Activated naive CD8-positive, alpha-beta T cell treated with anti-CD3 and anti-CD28 coated beads, Interleukin-2, amount 50 U/mL, for 16 hours (primary cell): ENCODE results near the gene MGAT2.
A peak's percentile ranks its signal among the peaks of the same experiment; 100 is the strongest.
"Not testable (repeated sequence)": the region's sequence is repeated elsewhere in the genome, so short reads cannot be mapped to it uniquely, and the experiment has no call there.

Experiments
- DNase-seq: peaks from one replicate; pipeline ENCODE4 v3.0.0-alpha.2; 2020; ENCODE audit warnings: low read depth, low spot score

Gene MGAT2

DNA sequence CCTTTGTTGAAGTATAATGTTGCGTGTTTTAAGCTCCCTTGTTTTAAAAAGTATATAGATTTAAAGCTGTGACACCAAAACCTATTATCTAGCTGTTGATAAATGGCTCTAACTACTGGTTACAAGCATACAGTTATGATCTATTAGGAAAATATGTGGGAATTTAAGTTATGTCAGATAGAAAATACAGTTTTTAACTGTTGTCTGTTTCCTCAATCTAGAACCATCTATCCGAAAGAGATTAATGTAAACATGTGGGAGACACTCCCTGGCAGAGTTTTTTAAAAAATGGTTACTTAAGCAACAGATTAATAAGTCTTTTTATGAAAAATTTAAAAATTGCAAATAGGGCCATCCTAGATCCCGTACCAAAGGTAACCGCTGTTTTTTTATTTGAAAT, 8.3 kb upstream of the MGAT2 start:
- DNase-seq, result no peak

- DNase-seq, result no peak
These were observed 7.9 kb upstream of the MGAT2 start for GRCh38 chr14:49612671-49613070.

DNA sequence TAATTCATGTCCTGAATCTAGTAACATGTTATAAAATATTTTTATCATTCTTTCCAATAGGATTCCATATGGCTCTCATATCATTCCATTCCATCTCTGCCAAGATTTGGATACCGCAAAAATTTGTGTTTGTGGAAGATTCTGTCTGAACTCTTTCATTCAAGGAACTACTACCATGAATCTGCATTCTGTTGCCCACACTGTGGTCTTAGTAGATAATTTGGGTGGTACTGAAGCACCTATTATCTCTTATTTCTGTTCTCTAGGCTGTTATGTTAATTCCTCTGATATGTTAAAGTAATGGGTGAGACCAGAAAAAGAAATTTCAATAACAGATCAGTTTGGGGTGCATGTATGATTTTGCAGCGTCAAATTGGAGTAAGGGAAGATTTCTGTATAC, 6.4 kb upstream of the MGAT2 start:
- no peak for DNase-seq

DNA sequence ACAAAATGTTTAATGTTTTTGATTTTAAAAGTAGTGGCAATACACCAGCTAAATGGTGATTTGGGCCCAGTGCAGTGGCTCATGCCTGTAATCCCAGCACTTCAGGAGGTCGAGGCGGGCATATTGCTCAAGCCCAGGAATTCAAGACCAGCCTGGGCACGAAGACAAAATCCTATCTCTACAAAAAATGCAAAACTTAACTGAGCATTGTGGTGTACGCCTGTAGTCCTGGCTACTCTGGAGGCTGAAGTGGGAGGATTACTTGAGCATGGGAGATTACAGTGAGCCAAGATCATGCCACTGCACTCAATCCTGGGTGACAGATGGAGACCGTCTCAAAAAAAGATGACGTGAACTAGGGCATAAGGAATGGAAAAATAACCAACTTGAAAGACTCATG, 4.8 kb upstream of the MGAT2 start:
- no peak for DNase-seq

- no peak for DNase-seq
These were observed 2.6 kb upstream of the MGAT2 start for GRCh38 chr14:49617852-49618519.

DNA sequence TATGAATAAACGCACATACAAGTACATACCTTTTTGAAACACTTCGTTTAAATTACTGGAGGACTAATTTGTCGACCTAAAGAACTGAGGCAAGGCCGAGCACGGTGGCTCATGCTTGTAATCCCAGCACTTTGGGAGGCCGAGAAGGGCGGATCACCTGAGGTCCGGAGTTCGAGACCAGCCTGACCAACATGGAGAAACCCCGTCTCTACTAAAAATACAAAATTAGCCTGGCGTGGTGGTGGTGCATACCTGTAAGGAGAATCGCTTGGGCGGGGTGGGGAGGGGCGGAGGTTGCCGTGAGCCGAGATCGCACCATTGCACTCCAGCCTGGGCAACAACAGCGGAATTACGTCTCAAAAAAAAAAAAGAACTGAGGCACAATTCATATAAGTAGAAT, 1.3 kb upstream of the MGAT2 start:
- DNase-seq, result not testable (repeated sequence)

- no peak for DNase-seq
These were observed 869 bp upstream of the MGAT2 start for GRCh38 chr14:49619730-49620129.

GRCh38 chr14:49621114-49621881, 699 bp downstream of the MGAT2 start:
- DNase-seq, result no peak

DNA sequence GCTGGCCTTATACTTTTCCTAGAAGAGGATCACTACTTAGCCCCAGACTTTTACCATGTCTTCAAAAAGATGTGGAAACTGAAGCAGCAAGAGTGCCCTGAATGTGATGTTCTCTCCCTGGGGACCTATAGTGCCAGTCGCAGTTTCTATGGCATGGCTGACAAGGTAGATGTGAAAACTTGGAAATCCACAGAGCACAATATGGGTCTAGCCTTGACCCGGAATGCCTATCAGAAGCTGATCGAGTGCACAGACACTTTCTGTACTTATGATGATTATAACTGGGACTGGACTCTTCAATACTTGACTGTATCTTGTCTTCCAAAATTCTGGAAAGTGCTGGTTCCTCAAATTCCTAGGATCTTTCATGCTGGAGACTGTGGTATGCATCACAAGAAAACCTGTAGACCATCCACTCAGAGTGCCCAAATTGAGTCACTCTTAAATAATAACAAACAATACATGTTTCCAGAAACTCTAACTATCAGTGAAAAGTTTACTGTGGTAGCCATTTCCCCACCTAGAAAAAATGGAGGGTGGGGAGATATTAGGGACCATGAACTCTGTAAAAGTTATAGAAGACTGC, 1.5 kb downstream of the MGAT2 start:
- no peak for DNase-seq

DNA sequence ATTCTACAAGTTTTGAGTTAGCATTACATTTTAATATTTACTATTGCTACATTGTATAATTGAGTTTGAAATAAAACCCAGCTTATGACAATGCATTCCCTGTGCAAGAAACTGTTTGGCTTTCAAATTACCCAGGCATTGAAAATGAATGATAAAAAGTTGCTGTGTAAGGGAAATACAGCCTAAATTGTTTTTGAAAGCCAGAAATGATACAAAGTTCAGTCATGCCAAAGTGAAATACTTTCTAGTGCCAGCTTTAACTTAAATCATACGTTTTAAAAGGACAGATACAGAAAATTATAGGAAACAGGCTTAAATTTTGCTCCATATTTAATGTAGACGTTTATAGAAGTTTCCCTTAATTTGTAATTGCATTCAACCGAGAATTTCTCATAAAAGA, 2.8 kb downstream of the MGAT2 start:
- DNase-seq, result no peak

DNA sequence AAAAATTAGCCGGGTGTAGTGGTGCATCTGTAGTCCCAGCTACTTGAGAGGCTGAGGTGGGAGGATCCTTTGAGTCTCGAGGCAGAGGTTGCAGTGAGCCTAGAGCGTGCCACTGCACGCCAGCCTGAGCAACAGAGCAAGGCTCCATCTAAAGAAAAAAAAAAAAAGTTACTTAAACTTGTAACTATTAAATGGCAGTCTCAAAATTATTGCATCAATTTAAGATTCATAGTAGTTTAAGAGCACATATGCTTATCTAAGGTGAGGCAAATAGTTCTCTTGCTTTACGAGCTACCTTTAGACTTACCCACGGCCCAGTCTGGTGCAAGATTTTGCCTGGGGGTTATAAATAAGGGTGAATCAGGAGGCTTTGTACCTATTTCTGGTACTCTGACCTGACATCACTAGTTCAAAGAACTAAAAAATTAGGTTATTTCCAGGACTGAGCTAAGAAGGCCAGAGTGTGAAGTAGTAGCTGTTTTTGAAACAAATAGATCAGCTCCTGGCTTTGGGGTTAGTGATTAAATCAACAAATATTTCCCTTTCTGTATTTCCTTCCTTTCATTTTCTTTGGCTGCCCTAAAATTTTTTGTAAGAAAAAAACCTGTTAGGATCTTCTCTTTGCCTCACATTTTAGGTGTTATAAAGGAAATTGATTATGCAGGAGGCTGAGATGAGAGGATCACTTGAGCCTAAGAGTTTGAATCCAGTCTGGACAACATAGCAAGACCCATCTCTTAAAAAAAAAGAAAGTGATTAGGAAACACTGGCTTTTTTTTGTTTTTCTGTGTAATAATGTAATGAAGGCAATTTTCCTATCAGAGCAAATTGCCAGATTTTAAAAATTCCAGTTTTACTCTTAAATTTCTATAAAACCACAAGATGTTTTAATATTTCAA, 3.6 kb downstream of the MGAT2 start:
- no peak for DNase-seq

GRCh38 chr14:49633640-49634546, 13.3 kb downstream of the MGAT2 start:
- peak; percentile 91 for DNase-seq

DNA sequence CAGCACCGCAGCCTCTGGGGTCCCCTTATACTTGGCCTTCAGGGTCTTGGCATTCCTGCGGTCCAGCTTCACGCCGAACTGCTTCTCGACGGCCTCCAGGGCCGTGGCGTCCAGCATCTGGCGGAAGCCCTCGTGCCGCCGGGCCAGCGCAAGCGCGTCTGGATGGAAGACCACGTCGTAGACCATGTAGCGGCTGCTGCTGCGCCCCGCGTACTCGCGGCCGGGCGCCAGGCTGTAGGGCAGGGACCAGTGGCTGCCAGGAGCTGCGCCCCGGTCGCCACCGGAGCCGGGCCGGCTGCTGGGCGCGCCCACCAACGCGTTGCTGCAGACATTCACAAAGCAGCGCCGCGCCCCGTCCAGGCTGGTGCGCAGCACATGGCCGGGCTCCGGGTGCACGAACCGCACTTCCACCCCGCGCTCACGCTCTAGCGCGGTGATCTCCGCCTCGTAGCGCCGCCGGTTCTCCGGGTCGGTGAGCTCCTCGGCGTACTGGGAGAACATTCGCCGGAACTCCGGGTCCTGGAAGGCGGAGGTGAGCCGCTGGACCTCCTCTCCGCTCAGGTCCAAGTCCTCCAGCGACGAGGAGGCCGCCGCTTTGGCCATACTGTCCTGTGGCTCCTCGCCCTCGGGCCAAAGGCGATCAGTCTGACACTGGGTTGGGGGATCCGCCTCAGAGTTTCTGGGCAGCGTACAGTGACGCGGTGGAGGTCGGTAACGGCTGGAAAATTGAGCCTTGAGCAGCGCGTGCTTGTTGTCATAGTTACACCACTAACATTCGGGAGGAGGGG, 14.1 kb downstream of the MGAT2 start, which contains the start of gene DNAAF2:
Gene DNAAF2, minus strand, starts transcription at position 698 of the 788 bp plus-strand sequence. Its CDS starts 95 bp downstream, at position 603.
- no peak for DNase-seq

- no peak for DNase-seq
These were observed 16.3 kb downstream of the MGAT2 start for GRCh38 chr14:49636866-49637265.

DNA sequence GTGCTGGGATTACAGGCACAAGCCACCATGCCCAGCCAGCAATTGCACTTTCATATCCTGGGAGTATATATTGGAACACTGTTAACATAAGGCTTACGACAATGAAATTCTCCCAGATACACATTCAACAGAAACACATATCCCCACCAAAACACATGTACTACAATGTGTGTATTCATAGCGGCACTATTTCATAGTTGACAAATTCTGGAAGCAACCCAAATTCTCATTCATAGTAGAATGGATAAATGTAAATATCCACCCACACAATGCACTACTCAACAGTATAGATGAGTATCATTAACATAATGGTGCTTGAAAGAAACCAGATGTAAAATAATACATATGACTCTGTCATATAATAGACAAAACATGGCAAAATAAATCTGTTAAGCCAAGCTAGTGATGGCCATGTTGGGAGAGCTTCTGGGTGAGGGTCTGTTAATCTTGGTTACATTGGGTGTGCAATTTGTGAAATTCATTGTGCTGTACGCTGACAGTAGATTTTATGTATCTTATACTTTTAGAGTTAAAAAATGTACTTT, 17.0 kb downstream of the MGAT2 start:
- DNase-seq, result no peak

- DNase-seq, result no peak
These were observed 20.2 kb downstream of the MGAT2 start for GRCh38 chr14:49640540-49641417.

- no peak for DNase-seq
These were observed 21.1 kb downstream of the MGAT2 start for GRCh38 chr14:49641697-49642129.

- DNase-seq, result no peak
These were observed 21.6 kb downstream of the MGAT2 start for GRCh38 chr14:49642163-49642562.

DNA sequence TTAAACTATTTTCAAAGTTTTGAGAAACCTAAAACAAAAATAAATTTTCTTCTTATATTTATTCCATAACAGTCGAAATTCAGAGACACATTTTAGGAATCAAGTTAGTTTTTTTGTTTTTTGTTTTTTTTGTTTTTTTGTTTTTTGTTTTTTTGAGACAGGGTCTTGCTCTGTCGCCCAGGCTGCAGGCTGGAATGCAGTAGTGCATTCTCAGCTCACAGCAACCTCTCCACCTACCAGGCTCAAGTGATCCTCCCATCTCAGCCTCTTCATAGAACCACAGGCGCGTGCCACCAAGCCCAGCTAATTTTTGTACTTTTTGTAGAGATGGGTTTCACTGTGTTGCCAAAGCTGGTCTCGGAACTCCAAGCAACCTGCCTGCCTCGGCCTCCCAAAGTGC, 32.9 kb downstream of the MGAT2 start:
- DNase-seq, result no peak
